Thoracic aorta (tissue), 2 donors: ENCODE results near the gene CDK5. TPM values are rescaled to one million over a fixed set of nuclear protein-coding genes. Genes with fewer than 3 reads are reported as not detected.

Source experiments
- ATAC-seq: fragments of 150-250 bp; one replicate; pipeline ENCODE4 v1.8.0; 2017; ENCODE audit warnings: low read depth; ENCODE audit not compliant: insufficient number of reproducible peaks, low FRiP score
- DNase-seq: peaks from one replicate; pipeline ENCODE4 v3.0.0-alpha.2; 2020; ENCODE audit warnings: low spot score
- H3K27ac ChIP-seq, 2 donors: fragments of 200-600 bp; sonication (generic); 1 replicate in 1 of 2; 2 replicates in 1 of 2; pipeline ENCODE4 v1.5.1; 2016; ENCODE audit warnings: mild to moderate bottlenecking in 2 of 2, moderate library complexity in 2 of 2
- H3K27me3 ChIP-seq: fragments of 200-600 bp; sonication (generic); replicated peaks from 2 replicates; pipeline ENCODE4 v1.6.0; 2016; ENCODE audit warnings: mild to moderate bottlenecking; ENCODE audit not compliant: insufficient read depth
- H3K36me3 ChIP-seq: fragments of 200-600 bp; sonication (generic); one replicate; pipeline ENCODE4 v1.5.1; 2016
- H3K4me1 ChIP-seq, 2 donors: fragments of 200-600 bp; sonication (generic); 1 replicate in 1 of 2; 2 replicates in 1 of 2; pipeline versions ENCODE4 v1.5.1 to v1.6.0; 2016; ENCODE audit warnings: low read depth in 2 of 2, mild to moderate bottlenecking in 1 of 2; ENCODE audit not compliant: control insufficient read depth in 1 of 2
- H3K4me3 ChIP-seq: fragments of 200-600 bp; sonication (generic); 2 replicates; pipeline ENCODE4 v1.5.1; 2016; ENCODE audit warnings: mild to moderate bottlenecking
- H3K9me3 ChIP-seq: fragments of 200-600 bp; sonication (generic); 2 replicates; pipeline ENCODE4 v1.5.1; 2016
- total RNA-seq, 2 donors: library from RNA; depleted of rRNA; stranded (reverse); fragments of >200 nt; gene quantifications; one replicate each; pipeline versions ENCODE4 v1.1.0 to v1.2.3, GENCODE V29; 2016
- TF ChIP-seq, protein P1 (sequence below): fragments of 200-600 bp; sonication (generic); IDR thresholded peaks from one replicate; pipeline ENCODE4 v1.5.1; 2019; ENCODE audit warnings: antibody characterized with exemption

CDK5 gene
- total RNA-seq, 2 donors from 2014 or later = 1.8 to 3.1 TPM

DNA sequence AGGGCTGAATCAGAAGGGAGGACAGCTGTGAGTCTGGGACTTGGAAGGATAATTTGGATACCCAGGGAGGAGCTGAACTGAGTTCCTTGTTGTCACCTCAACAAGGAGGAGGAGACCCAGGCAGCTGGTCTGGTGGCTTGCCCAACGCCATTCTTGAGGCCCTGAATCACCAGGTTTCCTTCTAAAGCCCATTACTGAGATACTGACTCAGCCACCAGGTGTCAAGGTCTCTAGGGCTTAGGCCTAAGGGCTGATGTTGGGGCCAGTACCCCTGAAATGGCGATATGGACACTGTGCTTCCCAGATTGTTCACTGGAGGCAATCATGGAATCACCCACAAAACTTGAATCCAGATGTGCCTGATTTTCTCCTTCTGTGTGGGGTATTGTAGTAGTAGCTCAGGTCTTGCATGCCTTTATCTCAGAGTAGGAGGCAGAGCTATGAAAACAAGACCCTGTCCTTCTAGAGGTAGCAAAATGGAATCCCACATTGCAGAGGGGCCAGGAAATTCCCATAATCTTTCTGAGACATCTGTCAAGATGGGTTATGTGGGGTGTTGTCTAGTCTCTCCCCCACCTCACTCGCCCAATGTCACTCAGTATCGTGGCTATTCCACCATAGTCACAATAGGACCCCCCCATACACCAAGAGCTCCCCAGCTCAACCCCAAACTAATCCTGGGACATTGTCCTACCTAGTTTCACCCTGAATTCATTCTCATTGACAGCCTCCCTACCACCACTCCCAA is 31.6 kb downstream of the CDK5 start:
- Histone ChIP-seq H3K36me3 (no peaks in the 10 kb centered on the region), H3K4me3 (no peak overlapping the region), H3K27me3 (no peaks in the 10 kb centered on the region), H3K4me1 (peaks cover 7 to 9% of the 10 kb centered on the region in 2 donors), H3K27ac (no peak overlapping the region), H3K9me3 (no peaks in the 10 kb centered on the region)
- DNase-seq = no peak
- TF ChIP-seq, protein P1, sequence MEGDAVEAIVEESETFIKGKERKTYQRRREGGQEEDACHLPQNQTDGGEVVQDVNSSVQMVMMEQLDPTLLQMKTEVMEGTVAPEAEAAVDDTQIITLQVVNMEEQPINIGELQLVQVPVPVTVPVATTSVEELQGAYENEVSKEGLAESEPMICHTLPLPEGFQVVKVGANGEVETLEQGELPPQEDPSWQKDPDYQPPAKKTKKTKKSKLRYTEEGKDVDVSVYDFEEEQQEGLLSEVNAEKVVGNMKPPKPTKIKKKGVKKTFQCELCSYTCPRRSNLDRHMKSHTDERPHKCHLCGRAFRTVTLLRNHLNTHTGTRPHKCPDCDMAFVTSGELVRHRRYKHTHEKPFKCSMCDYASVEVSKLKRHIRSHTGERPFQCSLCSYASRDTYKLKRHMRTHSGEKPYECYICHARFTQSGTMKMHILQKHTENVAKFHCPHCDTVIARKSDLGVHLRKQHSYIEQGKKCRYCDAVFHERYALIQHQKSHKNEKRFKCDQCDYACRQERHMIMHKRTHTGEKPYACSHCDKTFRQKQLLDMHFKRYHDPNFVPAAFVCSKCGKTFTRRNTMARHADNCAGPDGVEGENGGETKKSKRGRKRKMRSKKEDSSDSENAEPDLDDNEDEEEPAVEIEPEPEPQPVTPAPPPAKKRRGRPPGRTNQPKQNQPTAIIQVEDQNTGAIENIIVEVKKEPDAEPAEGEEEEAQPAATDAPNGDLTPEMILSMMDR = no peak
- no peak for ATAC-seq

DNA sequence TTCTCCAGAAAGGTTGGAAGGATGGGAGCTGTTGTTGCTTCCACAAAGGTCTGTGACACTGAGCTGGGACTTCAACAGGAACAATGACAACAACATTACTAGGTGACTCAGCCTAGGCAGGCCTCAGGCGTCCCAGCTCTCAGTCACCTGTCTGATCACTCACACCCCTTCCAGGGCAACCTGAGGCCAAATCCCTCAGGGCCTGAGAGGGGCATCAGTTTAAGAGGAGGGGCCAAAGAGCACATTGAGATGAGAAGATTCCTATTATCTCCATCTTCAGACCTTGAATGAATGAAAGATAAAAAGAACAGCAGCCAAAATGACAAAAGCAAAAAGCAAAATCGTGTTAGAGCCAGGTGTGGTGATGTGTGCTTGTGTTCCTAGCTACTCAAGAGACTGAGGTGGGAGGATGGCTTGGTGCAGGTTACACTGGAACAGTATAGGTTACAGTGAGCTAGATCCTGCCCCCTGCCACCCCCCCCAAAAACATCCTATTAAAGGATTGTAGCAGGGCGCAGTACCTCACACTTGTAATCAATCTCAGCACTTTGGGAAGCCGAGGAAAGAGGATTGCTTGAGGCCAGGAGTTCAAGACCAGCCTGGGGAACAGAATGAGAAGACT is 33.2 kb downstream of the CDK5 start, which contains the start of gene ATG9B:
Gene ATG9B (minus strand): TSS at position 60 of the 622 bp plus-strand sequence. CDS start 71 bp downstream, outside the sequence.
- peaks cover 7 to 9% of the 10 kb centered on the region in 2 donors for H3K4me1 ChIP-seq
- no peak within 1 kb of the TSS for H3K27ac ChIP-seq
- no peak for DNase-seq
- H3K36me3 ChIP-seq = no peaks in the 10 kb centered on the region
- ATAC-seq = no peak
- no peaks in the 10 kb centered on the region for H3K9me3 ChIP-seq
- H3K27me3 ChIP-seq = no peaks in the 10 kb centered on the region
- no peak within 1 kb of the TSS for H3K4me3 ChIP-seq
- TF ChIP-seq, protein P1 = no peak

DNA sequence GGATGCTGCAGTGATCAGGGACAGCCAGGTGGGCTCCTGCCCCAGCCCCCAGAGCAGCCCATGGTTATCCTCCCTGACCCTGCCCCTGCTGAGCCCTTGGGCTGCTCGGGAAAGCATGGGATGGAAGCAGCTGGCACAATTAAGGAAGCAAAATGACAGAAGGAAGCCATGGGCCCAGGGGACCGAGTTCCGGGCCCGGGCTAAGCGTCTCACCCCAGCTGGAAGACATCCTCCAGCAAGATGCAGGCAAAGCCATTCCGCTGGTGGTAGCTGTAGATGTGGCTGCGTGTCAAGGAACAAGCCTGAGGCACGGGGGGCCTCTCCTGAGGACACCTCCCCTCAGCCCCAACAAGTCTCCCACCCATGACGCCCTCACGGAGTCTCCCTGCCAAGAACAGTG is 34.5 kb downstream of the CDK5 start:
- no peak for ATAC-seq
- Histone ChIP-seq H3K36me3 (no peaks in the 10 kb centered on the region), H3K4me3 (no peak overlapping the region), H3K27me3 (no peaks in the 10 kb centered on the region), H3K9me3 (no peaks in the 10 kb centered on the region), H3K4me1 (peaks cover 0 to 14% of the 10 kb centered on the region in 2 donors), H3K27ac (no peak overlapping the region)
- no peak for DNase-seq
- TF ChIP-seq, protein P1 = no peak

DNA sequence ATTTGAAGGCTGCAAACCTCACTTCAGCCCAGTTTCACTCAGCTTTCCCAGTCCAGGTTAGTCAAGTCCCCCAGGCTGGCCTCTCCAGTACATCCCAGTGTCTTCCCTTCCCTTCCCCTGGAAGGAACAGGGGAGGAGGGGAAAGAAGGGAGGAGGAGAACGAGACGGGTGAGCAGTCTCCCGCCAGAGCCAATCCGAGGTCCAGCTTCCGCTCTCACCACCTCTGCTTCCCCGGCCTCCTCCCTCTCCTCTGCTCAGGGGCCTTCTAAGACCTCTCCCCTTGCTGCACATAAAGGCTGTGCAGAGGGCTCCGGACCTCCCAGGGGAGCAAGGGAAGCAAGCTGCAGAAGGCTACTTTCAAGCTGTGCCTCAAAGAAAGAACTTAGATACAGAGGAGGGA is 37.5 kb downstream of the CDK5 start:
- TF ChIP-seq, protein P1 = no peak
- H3K27me3 ChIP-seq = no peaks in the 10 kb centered on the region
- H3K36me3 ChIP-seq = no peaks in the 10 kb centered on the region
- DNase-seq (no peak), ATAC-seq (no peak)
- no peak overlapping the region for H3K4me3 ChIP-seq
- peaks cover 0 to 15% of the 10 kb centered on the region in 2 donors for H3K4me1 ChIP-seq
- no peak overlapping the region for H3K27ac ChIP-seq
- H3K9me3 ChIP-seq = no peaks in the 10 kb centered on the region

DNA sequence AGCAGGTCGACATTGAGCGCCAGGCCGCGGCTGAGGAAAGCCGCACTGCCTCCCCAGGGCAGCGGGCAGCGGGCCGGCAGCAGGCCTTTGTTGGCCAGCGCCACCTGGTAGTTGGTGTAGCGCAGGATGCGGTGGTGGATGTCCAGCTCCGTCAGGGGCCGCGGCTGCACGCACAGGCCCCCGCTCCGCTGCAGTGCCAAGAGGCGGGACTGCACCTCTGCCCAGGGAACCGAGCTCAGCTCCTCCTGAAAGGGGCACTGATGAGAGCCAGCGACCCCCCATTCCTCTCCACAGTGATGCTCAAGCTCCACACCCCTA is 38.6 kb downstream of the CDK5 start:
- DNase-seq = no peak
- TF ChIP-seq, protein P1 = no peak
- Histone ChIP-seq H3K27me3 (no peaks in the 10 kb centered on the region), H3K36me3 (no peaks in the 10 kb centered on the region), H3K27ac (no peak overlapping the region), H3K4me3 (peak overlapping the region; percentile 34), H3K4me1 (peaks cover 2 to 18% of the 10 kb centered on the region in 2 donors), H3K9me3 (no peaks in the 10 kb centered on the region)
- no peak for ATAC-seq
